Activated CD4-positive, alpha-beta T cell treated with anti-CD3 and anti-CD28 coated beads, Interleukin-2, amount 50 U/mL, for 1 hour (primary cell): Measurements from ENCODE around the gene KCNMA1.

ENCODE experiments used
- DNase-seq: peaks from one replicate; pipeline ENCODE4 v3.0.0-alpha.2; 2020

The KCNMA1 gene

DNA sequence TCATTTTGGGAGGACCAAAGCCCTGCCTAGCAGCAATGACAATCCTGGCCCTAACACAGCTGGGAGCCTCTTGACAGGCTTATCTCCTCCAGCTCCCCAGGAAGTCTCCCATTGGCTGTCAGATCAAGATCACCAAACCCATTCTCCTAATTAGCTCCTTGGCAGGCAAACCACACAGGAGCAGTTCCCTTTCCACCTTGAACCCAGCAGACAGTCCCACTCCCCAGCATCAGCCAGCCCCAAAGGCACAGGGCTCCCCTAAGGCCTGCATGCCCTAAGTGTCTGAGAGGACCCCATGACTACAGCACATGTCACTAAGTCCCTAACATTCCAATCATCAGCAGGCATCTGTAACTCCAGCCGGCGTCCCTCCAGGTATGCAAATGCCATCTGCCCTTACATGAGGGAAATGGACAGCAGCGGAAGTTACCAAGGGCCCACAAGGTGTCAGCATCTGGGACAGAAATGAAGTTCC is 348.5 kb downstream of the KCNMA1 start:
- DNase-seq, result no peak

DNA sequence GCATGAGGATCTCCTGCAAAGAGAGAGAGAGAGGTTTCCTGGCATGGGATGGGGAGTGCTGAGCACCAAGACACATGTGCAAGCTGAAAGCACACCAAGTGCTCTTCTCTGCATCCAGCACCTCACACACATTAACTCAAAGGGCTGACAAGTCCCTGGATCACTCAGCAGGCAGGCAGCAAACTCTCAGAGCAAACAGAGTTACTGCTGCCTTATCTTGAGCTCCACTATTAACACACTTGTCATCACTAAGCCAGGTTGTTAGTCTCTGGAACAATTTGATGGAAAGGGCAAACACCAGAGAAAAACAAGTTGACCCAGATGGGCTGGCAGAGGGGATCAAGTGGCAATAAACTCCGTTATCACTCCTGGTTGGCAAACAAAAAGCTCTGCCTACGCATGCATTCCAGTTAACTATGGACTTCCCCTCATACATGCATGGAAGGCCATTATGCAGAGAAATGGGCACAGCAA is 349.9 kb downstream of the KCNMA1 start:
- DNase-seq, result no peak

DNA sequence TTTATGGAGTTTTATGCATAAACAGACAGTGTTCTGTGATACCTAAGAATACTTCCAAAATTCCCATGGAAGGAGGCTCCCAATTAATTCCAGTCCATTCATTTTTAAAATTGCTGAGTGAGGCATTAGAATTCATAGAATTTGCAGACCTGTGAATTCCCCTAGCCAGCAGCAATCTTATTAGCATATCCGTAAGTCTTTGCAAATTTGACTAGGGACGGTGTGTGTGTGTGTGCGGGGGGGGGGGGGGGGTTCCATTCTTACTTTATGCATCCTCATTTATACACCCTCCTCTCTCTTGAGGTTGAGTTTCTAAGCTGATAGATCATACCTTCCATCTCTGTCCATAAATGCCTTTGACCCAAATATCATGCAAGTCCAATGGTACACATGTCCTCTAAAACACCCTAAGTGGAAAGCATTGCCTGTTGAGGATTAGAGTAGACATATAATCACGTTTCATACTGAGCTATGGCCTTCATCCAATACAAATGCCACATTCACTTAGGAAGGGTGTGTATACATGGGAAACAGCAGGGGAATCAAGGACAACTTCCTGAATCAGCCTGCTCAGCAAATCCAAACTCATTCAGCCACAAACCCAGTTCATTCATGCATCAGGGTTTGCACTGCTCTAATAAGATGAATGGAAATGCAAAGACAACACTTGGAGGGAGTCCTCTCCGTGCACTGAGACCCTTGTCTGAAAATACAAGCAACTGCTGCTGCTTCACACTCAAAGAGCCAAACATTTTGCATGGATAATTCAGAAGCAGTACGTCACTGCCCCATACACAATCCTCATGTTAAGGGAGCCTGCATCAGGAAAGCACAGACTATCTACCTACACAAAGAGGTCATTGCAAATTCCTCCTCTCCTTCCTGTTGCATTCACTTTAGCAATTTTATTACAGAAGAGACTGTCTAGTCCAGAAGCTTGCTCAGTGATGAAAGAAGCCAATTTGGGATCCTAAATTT is 350.8 kb downstream of the KCNMA1 start:
- DNase-seq, result no peak

DNA sequence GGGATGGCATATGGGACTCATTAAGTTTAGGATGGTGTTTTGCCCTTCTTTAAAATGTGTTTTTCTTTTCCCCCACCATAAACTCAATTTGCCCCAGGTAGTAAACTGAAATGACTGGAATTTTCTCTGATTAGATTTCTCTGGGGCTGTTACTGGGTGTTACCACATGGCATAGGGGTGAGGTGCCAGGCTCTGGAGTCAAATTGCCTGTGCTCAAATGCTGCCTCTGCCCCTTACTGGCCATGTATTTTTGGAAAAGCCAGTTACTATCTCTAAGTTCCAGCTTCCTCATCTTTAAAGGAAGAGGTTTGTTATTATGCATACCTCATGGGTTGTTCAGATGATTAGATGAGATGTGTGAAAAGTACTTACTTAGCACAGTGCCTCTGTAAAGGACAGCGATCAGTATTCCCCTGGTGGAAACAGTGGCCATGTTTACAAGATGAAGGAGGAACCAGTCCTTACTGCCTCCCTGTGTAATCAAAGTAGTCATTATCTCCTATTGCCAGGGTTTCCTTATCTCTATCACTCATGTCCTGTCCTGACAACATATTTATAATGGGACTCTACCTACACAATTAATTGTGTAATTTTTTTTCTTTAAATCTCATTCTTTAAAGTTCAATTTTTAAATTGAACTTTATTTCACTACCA is 352.0 kb downstream of the KCNMA1 start:
- no peak for DNase-seq

GRCh38 chr10:77284797-77285196 is 352.8 kb downstream of the KCNMA1 start:
- no peak for DNase-seq

DNA sequence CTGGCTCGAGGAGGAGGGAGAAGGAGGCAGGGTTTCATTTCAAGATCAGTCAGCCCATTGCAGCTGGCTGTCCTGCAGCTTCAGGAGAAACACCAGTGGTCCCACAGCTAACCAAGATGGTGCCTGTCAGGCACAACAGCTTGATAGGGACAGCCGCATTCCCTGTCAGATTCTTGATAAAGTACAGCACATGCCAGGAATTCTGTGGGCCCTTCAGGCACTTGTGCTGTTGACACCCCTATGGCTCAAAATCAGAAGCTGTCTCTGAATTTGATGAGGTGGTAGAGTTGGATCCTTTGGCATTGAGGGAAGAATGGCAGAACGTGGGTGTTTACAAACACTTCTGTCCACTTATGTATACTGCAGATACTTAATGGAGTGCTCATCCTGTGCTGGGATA is 354.3 kb downstream of the KCNMA1 start:
- DNase-seq, result no peak

DNA sequence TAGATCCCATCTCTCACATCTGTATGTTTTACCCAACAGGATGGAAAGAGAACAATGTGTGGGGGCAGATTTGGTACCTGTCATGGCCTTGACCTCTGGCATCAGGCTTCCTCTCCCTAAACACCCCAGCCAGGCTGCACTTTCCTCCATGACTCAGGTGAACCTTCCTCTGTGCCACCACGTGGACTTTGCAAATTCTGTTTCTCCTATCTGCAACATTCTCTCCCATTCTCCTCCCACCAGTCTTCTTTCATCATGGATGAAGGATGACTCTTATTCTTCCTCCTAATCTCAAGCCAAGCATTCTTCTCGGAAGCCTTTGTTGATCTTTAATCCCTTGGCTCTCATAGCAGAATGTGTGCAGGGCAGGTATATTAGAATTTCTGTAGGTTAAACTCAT is 355.4 kb downstream of the KCNMA1 start:
- DNase-seq, result no peak

DNA sequence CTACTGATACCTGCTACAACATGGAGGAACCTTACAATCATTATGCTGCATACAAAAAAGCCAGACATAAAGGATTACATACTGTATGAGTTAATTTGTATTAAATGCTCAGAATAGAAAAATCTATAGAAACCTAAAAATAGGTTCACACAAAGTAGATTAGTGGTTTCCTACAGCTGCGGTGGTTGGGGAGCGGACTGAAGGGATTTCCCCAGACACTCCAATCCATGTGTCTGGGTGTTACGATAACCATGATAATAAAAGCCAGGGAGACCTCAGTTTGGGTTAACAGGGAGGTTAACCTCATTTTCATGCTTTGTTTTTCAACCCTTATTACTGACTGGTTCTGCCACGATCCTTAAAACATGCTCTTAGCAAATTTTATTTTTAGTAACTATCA is 355.9 kb downstream of the KCNMA1 start:
- DNase-seq, result no peak

DNA sequence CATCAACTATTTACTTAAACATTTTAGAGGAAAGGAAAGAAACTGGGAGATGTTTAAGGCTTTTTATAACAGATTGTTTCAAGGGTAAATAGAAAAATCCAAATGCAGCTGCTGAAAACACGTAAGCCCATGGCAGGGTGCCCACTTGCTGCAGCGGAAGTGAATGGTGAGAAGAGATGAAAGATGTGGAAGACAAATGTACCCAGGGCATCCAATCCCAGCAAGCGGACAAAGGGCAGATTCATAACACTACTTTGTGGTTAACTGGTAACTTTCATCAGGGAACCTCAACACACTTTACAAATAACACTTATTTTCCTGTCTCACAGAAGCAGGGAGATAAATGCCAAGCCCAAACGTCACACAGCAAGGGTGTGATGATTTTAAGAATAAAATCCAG is 358.4 kb downstream of the KCNMA1 start:
- no peak for DNase-seq

GRCh38 chr10:77274046-77274795 is 363.4 kb downstream of the KCNMA1 start:
- no peak for DNase-seq

DNA sequence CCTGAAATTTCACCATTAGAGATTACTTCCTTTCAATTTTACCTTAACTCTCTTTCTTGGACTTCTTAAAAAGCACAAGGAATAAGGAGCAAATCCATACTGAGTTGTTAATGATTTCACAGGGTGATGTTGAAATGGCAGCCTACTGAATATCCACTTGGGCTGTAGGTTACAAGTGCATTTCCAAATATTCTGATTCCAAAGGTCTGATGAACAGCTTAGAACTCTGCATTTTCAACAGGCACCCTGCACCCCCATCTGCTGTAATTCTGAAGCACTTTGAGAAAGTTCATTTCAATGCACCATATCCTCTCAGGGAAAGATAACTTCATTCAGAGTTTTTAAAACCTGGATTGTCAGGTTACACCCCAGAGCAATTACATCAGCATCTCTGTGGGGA is 368.4 kb downstream of the KCNMA1 start:
- no peak for DNase-seq

DNA sequence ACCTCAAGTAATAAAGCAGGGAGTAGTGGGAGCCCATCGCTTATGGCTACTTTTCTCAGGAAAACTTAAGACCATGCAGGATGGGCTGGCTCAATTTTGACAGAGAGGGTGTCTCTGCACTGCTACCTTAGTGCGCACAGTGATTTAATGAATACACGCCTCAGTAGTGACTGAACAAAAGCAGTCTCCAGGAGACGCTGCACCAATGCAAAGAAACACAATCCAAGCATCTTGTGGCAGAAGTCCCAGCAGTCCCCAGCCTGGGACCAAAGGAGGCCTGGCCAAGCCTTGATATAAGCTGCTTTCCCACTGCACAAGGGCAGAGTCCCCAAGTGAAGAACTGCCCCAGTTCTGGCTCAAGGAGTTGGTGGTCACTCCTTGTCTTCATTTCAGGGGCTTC is 368.9 kb downstream of the KCNMA1 start:
- DNase-seq, result no peak

DNA sequence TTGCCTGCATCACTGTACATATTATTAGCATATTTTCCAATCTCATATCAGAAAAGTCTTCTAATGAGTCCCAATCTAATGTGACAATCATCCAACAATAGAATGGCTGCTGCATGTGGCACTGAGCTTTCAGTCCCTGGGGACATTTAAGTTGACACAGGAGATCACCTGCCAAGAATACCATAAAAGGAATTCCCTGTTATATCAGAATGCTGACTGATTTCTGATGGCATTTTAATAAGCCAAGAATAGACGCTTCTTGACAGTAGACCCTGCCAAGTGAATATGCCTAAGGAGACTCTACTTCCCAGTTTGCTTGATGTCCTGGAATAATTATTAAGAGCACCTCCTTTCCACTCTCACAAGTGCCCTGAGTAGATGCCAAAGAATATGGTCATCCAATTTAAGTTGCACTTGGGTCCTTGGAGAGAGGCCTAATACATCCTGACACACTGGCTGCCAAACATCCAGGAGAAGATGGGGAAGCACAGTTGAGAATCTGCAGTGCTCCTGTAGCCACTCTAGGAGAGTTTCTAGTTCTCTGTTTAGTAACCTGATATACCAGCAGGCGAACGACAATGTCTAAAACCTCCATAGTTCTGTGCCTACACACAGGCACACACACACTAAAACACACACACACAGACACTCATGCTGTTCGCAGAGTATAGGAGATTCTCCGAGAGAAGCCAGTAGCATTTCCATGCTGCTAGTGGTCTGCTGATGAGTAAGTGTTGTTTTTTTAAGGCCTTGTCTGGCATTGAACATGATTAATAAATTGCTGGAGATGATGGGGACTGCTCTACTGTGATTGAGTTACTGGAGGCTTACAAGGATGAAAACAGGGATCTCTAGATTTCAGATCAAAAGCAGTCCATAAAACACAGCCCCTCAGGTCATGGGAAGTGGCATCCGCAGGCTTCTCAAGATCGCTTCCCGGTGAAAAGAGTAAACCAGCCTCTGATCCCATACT is 369.6 kb downstream of the KCNMA1 start:
- no peak for DNase-seq

GRCh38 chr10:77266242-77266641 is 371.4 kb downstream of the KCNMA1 start:
- no peak for DNase-seq

DNA sequence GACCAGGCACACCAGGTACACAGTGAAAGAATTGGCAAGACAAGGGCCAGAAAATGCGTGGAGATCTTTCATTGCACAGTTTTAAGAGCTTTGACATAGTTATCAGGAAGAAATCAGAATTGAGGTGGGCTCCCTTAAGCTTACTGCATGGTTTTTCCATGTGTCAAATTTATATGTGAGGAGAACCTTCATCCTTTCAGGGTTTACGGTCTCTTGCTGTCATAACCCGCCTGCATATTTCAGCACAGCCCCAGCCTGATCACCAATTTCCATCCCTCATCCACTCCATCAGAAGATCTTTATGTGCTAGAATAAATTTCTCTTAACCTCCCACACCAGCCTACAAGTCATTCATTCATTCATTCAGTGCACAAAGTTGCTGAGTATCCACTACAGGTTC is 373.1 kb downstream of the KCNMA1 start:
- no peak for DNase-seq

GRCh38 chr10:77264107-77264506 is 373.5 kb downstream of the KCNMA1 start:
- DNase-seq, result no peak

- no peak for DNase-seq
Measured at GRCh38 chr10:77263700-77264099, 373.9 kb downstream of the KCNMA1 start.

GRCh38 chr10:77261146-77261545 is 376.5 kb downstream of the KCNMA1 start:
- no peak for DNase-seq

DNA sequence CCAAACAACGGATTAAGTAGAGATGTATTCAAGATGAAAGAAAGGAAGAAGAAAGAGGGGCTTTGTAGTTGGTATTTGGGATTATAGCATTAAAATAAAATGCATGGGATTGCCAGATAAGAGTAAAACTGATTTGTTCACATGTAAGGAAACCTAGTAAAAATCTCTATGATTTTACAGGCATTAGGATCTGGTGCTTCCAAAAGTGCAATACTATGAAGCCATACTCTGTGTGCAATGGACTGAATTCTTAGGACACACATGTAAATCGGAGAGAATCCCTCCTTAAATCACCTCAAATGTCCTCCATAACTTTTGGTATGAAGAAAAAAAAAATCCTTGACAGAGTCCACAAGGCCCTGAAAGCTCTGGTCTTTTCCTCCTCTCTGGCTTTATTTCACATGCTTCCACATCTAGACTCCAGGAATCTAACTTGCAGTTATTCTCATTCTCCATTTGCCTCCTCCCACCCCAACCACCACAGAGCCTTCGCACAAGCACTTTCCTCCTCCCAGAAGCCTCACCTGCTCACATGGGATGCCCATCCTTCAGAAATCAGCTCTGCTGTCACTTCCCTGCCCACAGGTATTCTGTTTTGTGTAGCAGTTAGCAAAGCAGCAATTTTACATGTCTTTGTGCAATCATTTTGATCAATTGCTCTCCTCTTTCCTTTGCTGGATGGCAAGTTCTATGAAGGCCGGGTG is 378.3 kb downstream of the KCNMA1 start:
- no peak for DNase-seq

GRCh38 chr10:77256346-77256745 is 381.3 kb downstream of the KCNMA1 start:
- no peak for DNase-seq

DNA sequence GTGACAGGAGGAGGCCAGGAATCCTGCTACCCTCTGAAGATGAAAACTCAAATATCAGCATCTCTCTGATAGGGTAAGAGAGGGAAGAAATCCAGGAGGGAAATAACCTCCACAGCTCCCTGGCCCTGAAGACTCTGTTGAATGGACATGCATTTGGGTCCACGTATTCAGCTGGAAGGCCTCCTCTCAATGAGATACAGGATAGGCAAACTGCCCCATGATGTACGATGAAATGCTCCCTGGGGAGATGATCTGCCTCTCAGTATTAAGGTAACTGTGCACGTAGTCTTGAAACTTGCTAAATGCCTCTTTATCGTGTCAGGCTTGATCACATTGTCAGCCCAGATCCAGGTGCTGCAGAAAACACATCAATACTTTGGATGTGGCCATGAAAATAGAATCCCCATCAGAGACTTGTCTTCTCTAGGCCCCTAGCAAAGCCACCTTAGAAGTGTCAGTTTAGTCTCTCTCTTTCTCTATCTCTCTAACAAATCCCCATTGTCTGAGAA is 384.0 kb downstream of the KCNMA1 start:
- DNase-seq, result no peak
